ENCODE results near the gene TSPAN9. TPM values are rescaled to one million over a fixed set of nuclear protein-coding genes. Genes with fewer than 3 reads are reported as not detected.

Gene TSPAN9
- total and polyA plus RNA-seq, 10 of the 15 experiments (the other 5 are each of a cell fraction or from before 2014, with no cell fraction given), result 0.03 to 1.0 (median 0.12) TPM; not detected in 5

GRCh38 chr12:3090240-3091037 is 13.3 kb downstream of the TSPAN9 start:
- H4K20me1 ChIP-seq (ENCODE audit: control insufficient read depth, insufficient read depth), result no peaks in the 10 kb centered on the region
- TF ChIP-seq ZNF207 (IDR thresholded peaks at IDR 0.05; ENCODE audit: borderline replicate concordance), result no peak
- no peak for TF ChIP-seq SREBF1 (IDR thresholded peaks at IDR 0.05; ENCODE audit: low read length)
- no peak for TF ChIP-seq TCF12 (IDR thresholded peaks at IDR 0.05; ENCODE audit: low read depth, low read length)
- TF ChIP-seq LARP7 (IDR thresholded peaks at IDR 0.05), result no peak
- TF ChIP-seq SMARCA5 (IDR thresholded peaks at IDR 0.05), result no peak
- no peak for TF ChIP-seq BACH1 (IDR thresholded peaks at IDR 0.05; ENCODE audit: borderline replicate concordance)
- TF ChIP-seq STAT1 (conservative IDR thresholded peaks at IDR 0.05), result no peak
- TF ChIP-seq, protein P1, sequence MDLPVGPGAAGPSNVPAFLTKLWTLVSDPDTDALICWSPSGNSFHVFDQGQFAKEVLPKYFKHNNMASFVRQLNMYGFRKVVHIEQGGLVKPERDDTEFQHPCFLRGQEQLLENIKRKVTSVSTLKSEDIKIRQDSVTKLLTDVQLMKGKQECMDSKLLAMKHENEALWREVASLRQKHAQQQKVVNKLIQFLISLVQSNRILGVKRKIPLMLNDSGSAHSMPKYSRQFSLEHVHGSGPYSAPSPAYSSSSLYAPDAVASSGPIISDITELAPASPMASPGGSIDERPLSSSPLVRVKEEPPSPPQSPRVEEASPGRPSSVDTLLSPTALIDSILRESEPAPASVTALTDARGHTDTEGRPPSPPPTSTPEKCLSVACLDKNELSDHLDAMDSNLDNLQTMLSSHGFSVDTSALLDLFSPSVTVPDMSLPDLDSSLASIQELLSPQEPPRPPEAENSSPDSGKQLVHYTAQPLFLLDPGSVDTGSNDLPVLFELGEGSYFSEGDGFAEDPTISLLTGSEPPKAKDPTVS (IDR thresholded peaks at IDR 0.05; ENCODE audit: low read depth, low read length), result no peak
- TF ChIP-seq CBX3 (IDR thresholded peaks at IDR 0.05; ENCODE audit: borderline replicate concordance, low read depth), result no peak
- TF ChIP-seq SIN3A (IDR thresholded peaks at IDR 0.05; ENCODE audit: low read depth, low read length), result no peak
- TF ChIP-seq HDAC6 (IDR thresholded peaks at IDR 0.05; ENCODE audit: unreplicated experiment), result no peak
- TF ChIP-seq NR2C1 (IDR thresholded peaks at IDR 0.05), result no peak
- TF ChIP-seq KLF5 (IDR thresholded peaks at IDR 0.05; ENCODE audit: partially characterized antibody), result no peak
- no peak for TF ChIP-seq HDAC2 (IDR thresholded peaks at IDR 0.05)
- TF ChIP-seq PKNOX1 (IDR thresholded peaks at IDR 0.05), result no peak
- no peak for TF ChIP-seq BMI1 (IDR thresholded peaks at IDR 0.05; ENCODE audit: borderline replicate concordance)
- TF ChIP-seq RB1 (IDR thresholded peaks at IDR 0.05; ENCODE audit: borderline replicate concordance), result no peak
- no peak for TF ChIP-seq JUND (IDR thresholded peaks at IDR 0.05; ENCODE audit: low read depth, low read length)
- no peak for TF ChIP-seq NFIC (IDR thresholded peaks at IDR 0.05; ENCODE audit: low read depth, low read length)
- TF ChIP-seq KAT2A (conservative IDR thresholded peaks at IDR 0.05; ENCODE audit: control insufficient read depth, low read depth, low read length), result no peak
- no peak overlapping the region for H3K27ac ChIP-seq (ENCODE audit: control insufficient read depth, insufficient read depth)
- ChIA-PET RAD21 (ENCODE audit: unreplicated experiment) (no interaction called here), POLR2A (no interaction called here), SMC1A (ENCODE audit: uncharacterized antibody, unreplicated experiment) (no interaction called here), CTCF (no interaction called here)
- WGBS (ENCODE audit: insufficient coverage, insufficient replicate concordance, low lambda C conversion rate, missing lambda C conversion rate), result 50% methylated on average over 17 of the region's 17 CpGs
- H2AFZ ChIP-seq (ENCODE audit: control insufficient read depth, low read depth, low read length), result no peak overlapping the region
- peaks cover 0 to 2% of the 10 kb centered on the region in 2 experiments; a peak in 1 of 4 replicates for H3K27me3 ChIP-seq (replicated peaks in 1 of 2; ENCODE audit: control insufficient read depth in 2 of 2, insufficient read depth in 2 of 2, low read length in 1 of 2)
- DNase-seq (ENCODE audit: low read depth, low spot score) (no peak), FAIRE-seq (no peak), ATAC-seq (no peak)
- no peaks in the 10 kb centered on the region for H3K79me2 ChIP-seq (ENCODE audit: control insufficient read depth, insufficient read depth, low read length)
- intact Hi-C loops (cut with micrococcal nuclease; ENCODE audit: unreplicated experiment), result no loop called here
- no peaks in the 10 kb centered on the region for H3K9me3 ChIP-seq (replicated peaks; ENCODE audit: control insufficient read depth, insufficient read depth, low read length)
- in situ Hi-C loops (cut with MboI), result no loop called here
- H3K4me3 ChIP-seq, result no peak overlapping the region
- H3K4me1 ChIP-seq (ENCODE audit: control insufficient read depth, insufficient read depth, low read length), result no peaks in the 10 kb centered on the region
- H3K9ac ChIP-seq (ENCODE audit: control insufficient read depth, insufficient read depth, low read length), result no peak overlapping the region
- no peak overlapping the region for H3K4me2 ChIP-seq (ENCODE audit: control insufficient read depth, insufficient read depth)
- BruUV-seq (replicated peaks), result no TSS peak
- no peaks in the 10 kb centered on the region for H3K36me3 ChIP-seq (ENCODE audit: control insufficient read depth in 2 of 2, insufficient read depth in 2 of 2, low read length in 1 of 2)
